ENCODE results near the gene DUSP1.

DNA sequence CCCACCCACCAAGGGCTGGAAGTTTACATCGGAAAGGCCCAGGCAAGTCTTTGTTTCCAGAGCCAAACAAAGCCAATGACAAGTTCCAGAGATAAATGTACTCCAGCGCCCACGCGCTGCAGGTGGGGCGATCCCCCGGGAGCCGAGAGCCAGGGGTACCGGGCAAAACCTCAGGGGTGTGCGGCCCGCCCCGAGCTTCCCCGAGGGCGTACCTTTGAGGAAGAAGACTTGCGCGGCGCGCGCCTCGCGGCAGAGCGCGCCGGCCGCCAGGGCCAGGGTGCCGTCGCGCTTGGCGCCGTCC, 671 bp downstream of the DUSP1 start:
- TF ChIP-seq, protein P1, sequence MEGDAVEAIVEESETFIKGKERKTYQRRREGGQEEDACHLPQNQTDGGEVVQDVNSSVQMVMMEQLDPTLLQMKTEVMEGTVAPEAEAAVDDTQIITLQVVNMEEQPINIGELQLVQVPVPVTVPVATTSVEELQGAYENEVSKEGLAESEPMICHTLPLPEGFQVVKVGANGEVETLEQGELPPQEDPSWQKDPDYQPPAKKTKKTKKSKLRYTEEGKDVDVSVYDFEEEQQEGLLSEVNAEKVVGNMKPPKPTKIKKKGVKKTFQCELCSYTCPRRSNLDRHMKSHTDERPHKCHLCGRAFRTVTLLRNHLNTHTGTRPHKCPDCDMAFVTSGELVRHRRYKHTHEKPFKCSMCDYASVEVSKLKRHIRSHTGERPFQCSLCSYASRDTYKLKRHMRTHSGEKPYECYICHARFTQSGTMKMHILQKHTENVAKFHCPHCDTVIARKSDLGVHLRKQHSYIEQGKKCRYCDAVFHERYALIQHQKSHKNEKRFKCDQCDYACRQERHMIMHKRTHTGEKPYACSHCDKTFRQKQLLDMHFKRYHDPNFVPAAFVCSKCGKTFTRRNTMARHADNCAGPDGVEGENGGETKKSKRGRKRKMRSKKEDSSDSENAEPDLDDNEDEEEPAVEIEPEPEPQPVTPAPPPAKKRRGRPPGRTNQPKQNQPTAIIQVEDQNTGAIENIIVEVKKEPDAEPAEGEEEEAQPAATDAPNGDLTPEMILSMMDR (IDR thresholded peaks at IDR 0.05) = no peak
- TF ChIP-seq POLR2AphosphoS5 (IDR thresholded peaks at IDR 0.05) = peak in 1 of 3 donors; percentile 4
